Activated CD8-positive, alpha-beta memory T cell treated with anti-CD3 and anti-CD28 coated beads, Interleukin-2, amount 50 U/mL, for 48 hours (primary cell): Measurements from ENCODE around the gene TMEM212.

Source experiments
- DNase-seq: peaks from one replicate; pipeline ENCODE4 v3.0.0-alpha.2; 2020

Gene TMEM212

DNA sequence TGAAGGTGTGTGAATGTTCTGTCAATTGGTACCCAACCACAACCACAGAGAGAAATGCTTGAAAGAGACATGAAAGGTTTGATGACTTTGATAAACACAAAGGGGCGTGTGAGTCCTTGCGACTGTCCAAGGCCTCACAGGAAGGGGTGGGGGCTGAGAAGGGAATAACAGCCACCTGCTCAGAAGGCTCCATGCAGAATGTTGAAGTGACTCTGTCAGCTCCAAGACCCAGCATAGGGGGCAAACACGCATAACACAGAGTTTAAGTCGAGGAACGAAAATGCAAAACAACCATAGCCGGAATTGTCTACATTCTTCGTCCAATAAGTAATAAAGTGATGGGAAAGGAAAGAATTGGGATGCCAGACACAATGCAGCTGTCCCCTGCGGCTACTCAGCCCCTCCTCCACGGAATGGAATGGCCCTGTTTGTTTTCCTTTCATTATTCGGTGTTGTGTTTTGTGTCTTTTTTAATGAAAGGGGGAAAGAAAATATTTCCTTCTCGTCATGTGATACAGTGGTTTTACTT lies 19.9 kb downstream of the TMEM212 start:
- no peak for DNase-seq

DNA sequence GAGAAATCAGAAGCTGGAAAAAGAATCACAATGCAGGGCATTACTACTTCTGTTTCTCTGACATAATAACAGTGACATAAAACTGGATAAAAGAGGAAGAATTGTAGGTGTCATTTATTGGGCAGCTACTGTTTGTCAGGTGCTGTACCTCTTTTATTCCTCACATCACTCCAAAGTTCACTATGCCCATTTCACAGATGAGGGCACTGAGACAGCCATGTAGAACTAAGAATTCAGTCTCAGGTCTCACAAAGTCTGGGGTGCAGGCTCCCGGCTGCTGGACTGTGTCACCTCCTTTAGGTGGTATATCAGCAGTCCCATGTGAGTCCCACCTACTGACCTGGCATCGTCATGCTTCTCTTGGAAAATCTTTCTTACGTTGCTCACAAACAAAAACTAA lies 20.8 kb downstream of the TMEM212 start:
- no peak for DNase-seq

DNA sequence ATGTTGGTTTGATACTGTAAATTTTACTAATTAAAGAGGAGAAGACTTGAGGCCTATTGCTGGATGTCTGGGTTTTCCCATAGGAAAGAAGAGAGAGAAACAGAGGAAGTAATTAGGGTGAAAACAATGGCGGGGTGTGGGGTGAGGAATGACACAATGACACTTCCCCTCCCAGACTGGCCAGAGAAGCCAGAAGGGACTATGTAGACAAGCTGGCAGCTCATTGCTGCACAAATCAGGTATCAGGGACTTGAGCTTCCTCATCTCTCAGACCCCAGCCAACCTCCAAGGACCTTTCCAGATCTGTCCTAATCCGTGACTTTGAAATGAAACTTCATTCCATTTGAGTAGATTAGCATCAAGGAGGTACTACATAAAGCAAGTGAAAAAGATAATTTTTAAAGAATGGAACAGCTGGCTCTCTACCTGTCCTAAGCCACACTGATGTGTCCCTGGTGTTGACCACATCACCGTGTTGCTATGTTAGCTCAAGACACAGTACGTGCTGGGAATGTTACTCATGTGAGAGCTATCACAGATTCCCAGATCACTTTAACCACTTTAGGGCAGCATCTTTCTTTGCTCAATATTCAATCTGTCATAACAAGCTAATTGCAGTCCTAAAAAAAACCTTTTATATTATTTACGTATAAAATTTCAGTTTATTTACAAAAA lies 22.2 kb downstream of the TMEM212 start:
- DNase-seq, result no peak

DNA sequence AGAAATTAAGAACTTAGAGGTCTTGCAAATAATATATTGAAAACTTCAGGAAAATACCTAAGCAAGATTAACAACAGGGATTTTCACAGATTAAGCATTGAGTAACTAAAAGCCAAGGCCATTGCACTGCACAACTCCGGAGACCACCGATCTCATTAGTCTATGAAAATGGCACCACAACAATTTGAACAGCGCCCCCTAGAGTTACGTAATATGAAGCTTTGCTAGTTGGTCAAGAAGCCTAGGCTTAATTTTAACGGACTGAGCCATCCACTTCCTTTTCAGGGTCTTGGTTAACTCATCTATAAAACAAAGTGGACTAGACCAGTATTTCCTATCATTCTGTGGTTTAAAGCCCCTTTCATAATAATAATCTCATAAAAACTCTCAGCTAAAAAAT lies 24.8 kb downstream of the TMEM212 start:
- no peak for DNase-seq

DNA sequence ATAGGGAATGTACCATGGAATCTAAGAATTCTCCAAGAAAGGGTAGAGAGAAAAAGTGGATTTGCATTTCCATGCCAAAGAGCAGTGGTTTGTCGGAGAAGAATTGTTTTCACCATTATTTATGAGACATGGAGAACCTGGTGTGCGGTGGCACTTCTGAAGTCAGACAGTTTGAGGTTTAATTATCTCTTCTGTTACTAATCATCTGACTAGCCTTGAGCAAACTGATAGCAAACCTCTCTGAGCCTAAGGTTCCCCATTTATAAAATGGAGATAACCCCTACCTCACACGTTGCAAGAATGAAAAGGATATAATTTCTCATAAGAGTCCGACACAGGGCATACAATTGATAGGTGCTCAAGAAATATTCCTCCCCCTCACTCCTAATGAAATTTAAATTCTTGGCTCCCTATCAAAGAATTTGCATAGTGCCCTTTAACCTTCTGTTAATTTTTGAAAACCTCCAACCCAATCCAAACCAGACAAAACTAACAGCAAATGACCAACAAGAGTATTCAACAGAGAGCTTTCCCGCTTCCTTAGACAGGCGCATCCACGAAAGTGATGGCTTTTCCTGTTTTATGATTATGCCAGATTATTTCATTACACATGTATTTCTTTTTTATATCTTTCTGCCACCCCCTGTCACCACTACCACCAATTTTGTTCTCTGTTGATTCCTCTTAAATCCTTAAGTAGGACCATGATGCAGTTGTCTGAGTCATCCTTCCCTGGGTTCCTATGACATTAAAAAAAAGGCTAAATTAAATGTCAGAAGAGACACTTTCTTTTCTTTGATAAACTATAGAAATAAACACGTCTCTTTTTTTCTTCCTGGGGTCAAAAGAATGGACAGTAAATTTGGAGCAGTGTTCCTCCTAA lies 28.5 kb downstream of the TMEM212 start:
- no peak for DNase-seq

DNA sequence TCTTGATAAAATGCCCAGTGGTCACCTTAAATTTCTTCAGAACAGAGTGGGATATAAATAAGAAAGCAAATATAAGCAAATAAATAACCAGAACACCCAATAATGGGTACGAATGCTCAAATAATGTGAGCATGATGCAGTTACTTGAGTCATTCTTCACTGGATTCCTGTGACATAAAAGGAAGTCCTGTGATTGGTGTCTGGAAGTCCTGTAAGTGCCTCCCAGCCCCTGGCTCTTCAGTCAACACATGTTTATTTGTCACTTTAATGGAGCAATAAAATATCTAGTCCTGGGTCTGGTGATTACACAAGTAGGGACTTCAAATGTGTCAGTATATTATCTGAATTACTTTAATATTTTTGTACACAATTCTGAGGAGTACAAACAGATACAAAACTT lies 30.4 kb downstream of the TMEM212 start:
- DNase-seq, result no peak

DNA sequence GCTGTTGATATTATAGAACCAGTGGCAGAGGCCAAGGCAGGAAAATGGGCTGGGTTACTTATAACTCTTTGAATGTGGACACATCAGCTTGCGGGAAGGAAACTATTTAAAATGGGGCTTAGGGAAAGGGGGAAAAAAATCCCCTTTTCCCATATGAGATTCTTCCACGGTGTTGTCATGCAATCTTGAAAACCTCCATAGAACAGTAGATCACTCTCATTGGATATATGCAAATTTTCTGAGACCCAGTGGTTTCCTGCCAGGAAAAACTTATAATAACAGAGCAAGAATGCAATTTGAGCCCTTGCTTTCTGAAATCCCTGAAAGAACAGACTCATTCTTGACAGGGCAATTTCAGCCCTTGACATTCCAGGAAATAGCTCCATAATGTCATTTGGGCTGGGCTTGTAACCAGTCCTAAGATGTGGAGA lies 31.1 kb downstream of the TMEM212 start:
- no peak for DNase-seq

DNA sequence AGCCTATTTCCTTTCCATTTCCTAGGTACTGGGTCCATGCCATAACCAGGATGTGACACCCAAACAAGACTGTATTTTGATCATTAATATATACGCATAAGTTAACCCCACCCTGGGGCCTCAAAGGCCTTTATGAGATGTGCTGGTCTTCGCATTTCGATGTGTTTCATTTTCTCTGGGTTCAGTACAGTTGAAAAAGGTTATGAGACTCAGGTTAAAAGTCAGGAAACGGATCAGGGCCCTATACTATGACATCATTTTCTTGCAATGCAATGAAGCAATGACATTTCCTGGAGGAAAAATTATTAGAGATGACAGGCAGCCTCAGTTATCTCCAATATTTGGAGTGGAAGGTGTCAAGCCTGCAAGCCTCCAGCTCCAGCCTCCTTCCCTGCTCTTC lies 31.7 kb downstream of the TMEM212 start:
- DNase-seq, result no peak

DNA sequence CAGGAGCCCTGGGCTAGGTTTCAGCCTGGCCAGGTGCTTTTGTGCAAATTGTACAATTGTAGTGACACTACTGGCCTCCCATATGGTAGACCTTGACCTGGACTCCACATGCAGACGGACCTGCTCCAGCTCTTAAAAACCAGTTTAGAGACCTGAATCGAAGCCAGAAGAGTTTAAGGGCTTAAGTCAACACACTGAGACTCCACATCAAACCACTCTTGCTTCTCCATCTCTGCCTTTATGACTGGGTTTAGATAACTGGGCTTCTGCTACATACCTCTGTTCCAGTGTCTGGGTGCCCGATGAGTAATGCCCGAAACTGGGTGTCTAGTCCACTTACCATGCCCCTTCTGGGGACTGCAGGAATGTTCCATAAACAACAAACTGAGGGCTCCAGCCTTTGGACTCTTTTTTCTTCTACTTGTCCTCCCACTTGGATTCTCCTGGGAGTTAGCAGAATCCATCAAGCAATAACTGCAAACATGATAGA lies 32.8 kb downstream of the TMEM212 start:
- DNase-seq, result no peak

DNA sequence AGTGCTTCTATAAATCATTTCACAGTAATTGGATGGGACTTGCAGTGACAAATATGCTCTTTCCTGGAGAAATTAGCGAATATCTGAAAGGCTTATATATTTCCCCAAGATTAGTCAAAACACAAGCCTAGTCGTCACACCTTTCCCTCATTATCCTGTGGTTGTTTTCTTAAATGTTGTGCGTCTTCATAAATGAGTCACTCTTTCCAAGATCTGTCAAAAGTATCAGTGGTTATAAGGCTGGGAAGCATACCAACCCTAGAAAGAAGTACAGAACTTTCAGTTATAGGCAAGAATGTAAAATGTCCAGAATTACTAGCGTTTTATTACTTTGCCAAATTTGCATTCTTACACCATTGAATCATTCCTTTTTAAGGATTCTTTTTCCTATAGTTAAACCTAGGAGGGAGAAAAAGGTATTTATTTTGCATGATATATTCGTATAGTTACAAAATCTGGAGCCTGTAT lies 33.6 kb downstream of the TMEM212 start:
- DNase-seq, result no peak

DNA sequence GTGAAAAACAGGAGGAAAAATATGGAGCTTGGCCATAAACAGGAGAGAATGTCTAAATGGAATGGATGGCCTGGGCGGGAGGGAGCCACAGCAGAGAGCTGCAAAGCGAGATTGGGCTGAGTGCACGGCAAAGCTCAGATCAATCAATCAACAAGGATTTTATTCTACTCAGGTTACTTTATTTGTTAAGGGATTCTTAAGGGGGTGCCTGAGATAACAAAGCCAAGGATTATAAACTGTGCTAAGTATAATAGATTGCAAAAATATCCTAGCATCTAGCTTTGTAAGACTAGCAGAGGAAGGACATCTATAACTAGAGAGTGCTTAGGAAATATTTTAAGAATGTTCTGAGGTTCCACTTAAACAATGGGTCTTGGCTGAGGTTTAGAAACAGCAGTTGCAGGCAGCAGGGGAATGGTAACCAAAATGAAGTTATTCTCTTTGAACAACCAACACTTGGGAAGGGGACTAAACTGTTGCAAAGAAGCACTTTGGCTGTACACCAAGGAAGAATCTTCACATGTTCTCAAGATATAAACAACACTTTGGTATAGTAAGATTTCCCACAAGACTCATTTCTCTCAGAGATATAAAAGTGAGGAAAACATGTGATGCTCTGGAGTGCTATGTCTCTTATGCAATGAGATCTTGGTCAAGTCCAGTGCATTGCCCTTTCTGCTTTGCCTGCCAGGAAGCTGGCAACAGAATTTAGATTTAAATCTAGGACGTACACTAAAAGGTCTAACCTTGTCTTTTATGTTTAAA lies 35.5 kb downstream of the TMEM212 start:
- DNase-seq, result no peak

DNA sequence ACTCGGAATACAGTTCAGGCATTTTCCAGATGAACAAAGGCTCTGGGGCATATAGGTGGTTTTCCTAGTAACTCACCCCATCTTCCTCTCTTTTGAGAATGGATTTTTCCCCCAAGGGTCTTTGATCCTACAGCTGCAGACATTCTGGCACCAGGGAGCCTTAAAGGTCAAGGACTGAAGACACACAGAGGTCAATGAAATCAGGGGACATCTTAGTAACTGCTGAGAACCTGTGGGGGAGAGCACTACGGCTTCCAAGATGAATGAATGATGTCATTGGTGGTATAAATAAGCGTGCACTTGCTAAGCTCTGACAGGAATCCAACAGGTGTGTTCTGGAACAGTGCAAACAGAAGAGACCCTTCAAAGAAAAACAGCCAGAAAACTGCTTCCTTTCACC lies 36.3 kb downstream of the TMEM212 start:
- no peak for DNase-seq

DNA sequence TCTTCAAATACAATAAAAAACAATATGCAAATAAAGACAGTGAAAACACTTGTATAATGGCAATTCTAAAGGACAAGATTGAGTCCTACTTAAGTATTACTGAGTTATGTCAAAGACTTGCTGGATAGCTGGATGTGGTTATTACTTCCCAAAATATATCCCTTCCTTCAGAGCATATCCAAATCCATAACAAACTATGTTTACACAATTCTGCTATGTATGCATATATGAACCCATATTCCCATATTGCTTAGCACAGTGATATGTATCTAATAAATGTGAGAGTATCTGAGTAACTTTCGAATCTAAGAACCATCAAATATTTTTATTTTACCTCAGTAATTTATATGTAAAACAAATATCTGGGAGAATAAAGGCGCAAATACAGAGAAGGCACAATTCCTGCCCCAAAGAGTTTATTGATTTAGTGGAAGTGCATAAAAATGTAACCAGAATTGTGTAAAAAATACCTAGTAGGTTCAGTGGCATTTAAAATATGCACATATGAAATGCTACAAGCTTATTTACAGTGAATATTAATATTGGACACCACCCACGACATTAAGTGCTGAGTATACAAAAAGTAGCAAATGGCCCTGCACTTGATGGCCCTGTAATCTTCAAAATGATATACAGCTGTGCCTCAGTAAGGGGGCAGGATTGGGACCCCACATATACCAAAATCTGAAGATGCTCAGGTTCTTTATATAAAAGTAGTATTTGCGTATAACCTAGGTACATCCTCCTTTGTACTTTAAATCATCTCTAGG lies 37.1 kb downstream of the TMEM212 start:
- DNase-seq, result no peak

DNA sequence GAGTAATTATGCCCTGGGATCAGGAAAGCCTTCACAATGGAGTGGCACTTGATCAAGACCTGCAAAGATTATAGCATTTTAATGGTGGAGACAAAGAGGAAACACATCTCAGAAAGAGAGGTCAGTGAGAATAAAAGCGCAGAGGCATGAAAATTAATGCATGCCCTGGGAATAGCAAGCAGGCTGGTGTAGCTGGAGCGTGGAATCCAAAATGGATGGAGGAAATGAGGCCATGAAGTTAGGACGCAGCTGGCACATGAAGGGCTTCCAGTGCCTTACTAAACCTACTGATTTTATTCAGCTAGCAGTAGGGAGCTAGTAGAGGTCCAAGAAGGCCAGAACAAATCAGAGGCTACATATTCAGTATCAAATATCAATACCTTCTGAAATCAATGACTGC lies 38.1 kb downstream of the TMEM212 start:
- DNase-seq, result no peak

DNA sequence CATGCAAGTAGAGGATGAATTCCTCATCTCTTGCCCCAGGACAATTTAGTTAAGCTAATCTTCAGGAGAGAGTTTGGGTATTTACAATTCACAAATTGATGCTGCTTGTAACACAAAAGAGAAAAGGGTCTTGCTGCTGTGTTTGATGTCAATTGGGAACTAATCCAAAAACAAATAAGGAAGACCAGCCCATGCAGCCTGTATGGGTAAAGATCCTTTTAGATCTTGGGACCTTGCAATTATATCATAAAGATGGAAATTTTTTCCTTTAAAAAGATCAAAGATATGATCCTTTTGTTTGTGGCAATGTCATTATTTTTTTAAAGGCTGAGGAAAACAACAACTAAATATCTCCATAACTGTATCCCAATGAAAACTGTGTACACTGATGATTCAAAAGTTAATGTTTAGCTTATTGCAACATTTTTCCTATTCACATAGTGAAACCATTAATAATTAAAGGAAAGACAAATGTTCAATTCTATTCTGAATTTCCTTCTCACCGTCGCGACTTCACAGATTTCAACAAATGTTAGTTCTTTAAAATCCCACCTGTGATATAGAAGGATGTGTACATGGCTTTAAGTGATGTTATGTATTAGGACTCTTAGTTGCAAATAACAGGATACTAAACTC lies 40.2 kb downstream of the TMEM212 start:
- no peak for DNase-seq

DNA sequence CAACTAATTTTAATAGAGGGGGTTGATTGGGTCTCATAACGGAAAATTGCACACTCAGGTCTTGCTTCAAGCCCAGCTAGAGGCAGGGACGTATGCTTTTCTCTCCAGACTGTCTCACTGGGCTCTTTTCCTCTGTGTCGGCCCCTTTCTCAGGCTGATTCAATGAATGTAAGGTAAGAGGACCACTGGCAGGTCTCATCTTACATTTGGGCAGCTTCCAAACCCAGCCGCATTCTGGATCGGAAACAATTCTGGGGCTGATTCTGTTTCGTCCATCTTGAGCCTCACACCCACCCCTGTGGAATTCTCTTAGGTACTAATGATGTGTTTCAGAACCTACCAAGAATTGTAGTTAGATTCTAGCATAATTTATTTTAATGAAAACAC lies 40.7 kb downstream of the TMEM212 start:
- DNase-seq, result no peak

DNA sequence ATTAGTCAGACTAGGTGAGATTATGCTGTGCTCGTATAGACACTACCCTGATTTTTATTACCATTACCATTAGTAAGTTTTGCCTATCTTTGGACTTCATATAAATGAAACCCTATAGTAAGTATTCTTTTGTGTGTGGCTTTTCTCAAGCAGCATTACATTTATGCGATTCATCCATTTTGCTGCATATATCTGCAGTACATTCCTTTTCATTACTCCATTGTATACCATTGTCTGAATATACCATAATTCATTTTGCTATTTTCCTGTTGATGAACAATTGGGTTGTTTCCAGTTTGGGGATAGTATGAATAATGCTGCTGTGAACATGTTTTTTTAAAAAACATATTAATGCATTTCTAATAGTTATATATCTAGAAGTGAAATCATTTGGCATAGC lies 45.3 kb downstream of the TMEM212 start:
- no peak for DNase-seq

DNA sequence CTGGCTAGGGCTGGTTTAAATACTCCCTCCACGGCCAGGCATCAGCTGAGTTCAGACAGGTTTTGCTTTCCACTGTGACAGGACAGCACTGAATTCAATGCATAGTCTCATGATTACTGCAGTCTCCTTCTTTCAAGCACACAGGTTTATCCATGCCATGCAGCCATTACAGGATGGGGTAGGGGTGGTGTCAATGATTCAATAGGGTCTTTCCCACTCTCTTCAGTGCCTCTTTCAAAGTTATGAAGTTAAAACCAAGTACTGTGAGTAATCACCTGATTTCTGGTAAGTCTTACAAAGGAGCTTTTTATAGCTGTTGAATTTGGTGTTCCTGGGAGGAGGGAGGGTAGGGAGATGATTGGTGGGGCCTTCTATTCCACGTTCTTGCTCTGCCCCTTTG lies 47.2 kb downstream of the TMEM212 start:
- DNase-seq, result no peak

DNA sequence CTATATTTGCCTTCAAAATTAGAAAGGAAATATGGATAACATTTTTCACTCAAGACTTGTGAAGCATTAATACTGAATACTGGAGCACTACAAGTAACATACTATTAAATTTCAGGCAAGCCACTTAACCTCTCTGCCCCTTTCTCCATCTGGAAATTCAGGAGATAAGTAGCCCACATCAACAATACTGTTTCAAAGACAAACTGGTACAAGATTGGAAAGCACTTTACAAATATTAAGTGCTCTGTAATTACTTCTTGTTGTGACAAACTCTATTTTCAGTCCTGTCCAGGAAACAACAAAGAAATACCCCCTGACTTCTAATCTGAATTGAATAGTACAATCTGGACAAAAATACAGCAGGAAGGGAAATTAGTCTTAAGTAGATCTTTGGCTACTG lies 49.3 kb downstream of the TMEM212 start:
- DNase-seq, result no peak

DNA sequence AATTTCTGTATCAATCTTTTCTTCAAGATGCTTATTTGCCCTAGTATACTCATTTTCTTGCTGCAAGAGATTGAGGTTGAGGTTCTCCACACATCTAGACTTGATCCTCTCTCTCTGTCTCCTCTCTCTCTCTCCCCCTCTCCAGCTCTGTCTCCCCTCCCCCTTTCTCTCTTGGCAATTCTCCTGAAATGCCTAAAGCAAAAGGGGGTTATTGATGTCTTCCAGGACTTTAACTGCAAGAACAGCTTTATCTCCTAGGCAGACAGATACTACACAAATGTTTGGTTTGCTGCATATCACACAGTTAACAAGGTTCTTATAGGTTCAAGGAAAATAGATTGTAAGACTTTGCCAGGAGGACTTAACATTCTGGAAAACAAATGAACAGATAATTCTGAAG lies 52.1 kb downstream of the TMEM212 start:
- DNase-seq, result no peak

DNA sequence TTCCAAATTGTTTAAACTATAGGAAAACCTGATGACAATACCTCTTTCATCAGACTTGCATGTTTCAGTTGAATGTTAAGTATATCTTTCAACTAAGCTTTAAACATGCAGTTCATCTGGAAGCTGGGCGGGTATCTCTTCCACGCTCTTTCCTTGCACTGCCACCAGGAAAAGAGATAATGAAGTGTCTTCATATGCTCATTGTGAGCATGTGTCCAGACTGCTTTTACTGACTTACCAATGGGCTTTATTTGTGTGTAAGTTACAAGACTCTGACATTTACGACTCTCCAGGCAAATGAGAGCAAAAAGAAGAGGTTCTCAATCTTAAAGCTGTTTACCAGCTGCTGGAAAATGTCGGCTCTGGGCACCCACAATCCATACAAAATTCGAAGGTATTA lies 52.8 kb downstream of the TMEM212 start:
- no peak for DNase-seq

DNA sequence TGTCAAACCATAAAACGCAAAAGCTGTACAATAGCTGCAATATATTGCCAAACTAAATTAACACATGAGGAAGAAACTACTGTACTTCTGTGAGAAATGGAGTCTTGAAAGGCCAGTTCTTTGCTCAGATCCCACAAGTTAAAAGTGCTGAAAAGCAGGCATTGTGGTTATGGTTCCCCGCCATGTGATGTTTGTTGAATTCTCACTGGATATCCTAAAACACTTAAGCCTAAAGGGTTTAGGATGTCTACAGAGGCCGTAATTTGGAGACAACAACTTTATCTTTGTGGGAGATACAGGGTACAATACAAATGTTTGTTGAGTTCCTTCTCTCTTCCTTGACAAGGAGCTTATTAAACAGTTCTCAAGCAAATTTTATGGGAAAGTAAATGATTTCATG lies 53.2 kb downstream of the TMEM212 start:
- DNase-seq, result no peak
